HEK293 (cell line): ENCODE results near the gene BLOC1S3.

Experiments used
- CTCF ChIP-seq: fragments of 450-650 bp; formaldehyde crosslinking; IDR thresholded peaks from 2 replicates; pipeline ENCODE4 v1.5.1; 2016; ENCODE audit warnings: missing biosample characterization, missing genetic modification characterization
- SCRT1 ChIP-seq: fragments of 450-650 bp; formaldehyde crosslinking; IDR thresholded peaks from 2 replicates; pipeline ENCODE4 v1.5.1; 2016; ENCODE audit warnings: missing biosample characterization, missing genetic modification characterization, borderline replicate concordance
- YY1 ChIP-seq: fragments of 450-650 bp; formaldehyde crosslinking; IDR thresholded peaks from 2 replicates; pipeline ENCODE4 v1.5.1; 2018; ENCODE audit warnings: missing biosample characterization, missing genetic modification characterization
- ZBTB21 ChIP-seq: fragments of 450-650 bp; formaldehyde crosslinking; IDR thresholded peaks from 2 replicates; pipeline ENCODE4 v1.5.1; 2017; ENCODE audit warnings: missing biosample characterization, missing genetic modification characterization
- ZNF138 ChIP-seq: fragments of 450-650 bp; formaldehyde crosslinking; IDR thresholded peaks from 2 replicates; pipeline ENCODE4 v1.5.1; 2016; ENCODE audit warnings: missing biosample characterization, missing genetic modification characterization, borderline replicate concordance
- ZNF692 ChIP-seq: fragments of 450-650 bp; formaldehyde crosslinking; IDR thresholded peaks from 2 replicates; pipeline ENCODE4 v1.5.1; 2016; ENCODE audit warnings: missing biosample characterization, missing genetic modification characterization

GRCh38 chr19:45179892-45180370 is 1.3 kb downstream of the BLOC1S3 start:
- TF ChIP-seq CTCF (tag by site-specific recombination) = no peak
- TF ChIP-seq YY1 = no peak
- no peak for TF ChIP-seq SCRT1 (tag by site-specific recombination)
- no peak for TF ChIP-seq ZBTB21 (tag by site-specific recombination)
- TF ChIP-seq ZNF138 (tag by site-specific recombination) = no peak
- TF ChIP-seq ZNF692 = no peak
